GM21723 (cell line): ENCODE data around the gene GOLM1.

Experiments
- ATAC-seq: cut with Tn5 transposase; IDR thresholded peaks from one replicate; pipeline ENCODE4 v1.9.1; 2021; ENCODE audit warnings: mild to moderate bottlenecking, moderate library complexity; ENCODE audit not compliant: unreplicated experiment

GOLM1 gene

GRCh38 chr9:86046930-86047341, 52.4 kb downstream of the GOLM1 start:
- no peak for ATAC-seq

GRCh38 chr9:86046071-86046636, 53.2 kb downstream of the GOLM1 start:
- ATAC-seq: no peak

DNA sequence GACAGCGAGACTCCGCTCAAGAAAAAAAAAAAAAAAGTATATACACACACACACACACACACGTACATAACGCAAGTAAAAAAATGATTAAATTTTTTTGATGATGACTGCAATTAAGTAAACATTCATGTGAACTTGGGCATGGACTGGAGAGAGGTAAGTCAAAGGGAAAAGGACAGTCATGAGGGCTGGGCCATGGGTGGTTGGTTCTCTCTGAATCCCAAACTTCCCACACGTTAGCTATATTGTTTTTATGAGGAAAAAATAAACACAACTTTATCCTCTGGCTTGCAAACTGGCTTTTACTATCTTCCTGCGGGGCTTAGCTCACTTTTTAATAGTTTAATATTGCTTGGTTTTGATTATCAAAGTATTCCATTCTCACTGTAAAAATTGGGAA, 53.7 kb downstream of the GOLM1 start:
- no peak for ATAC-seq

DNA sequence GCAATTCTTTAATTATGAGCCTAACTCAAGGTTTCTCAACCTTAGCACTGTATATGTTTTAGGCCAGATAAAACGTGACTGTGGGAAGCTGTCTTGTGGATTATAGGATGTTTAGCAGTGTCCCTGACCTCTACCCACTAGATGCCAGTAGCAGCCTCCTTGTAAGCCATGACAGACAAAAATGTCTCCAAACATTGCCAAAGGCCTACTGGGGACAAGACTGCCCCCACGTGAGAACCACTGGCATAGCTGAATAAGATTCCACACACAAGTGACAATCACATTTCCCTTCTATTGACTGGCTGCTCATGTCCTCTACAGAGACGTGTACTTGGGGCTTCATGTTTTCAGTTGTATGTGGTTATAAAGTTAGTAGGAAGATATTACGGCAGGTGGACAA, 55.4 kb downstream of the GOLM1 start:
- no peak for ATAC-seq

- no peak for ATAC-seq
Measured at GRCh38 chr9:86043586-86043985, 55.8 kb downstream of the GOLM1 start.

- no peak for ATAC-seq
Measured at GRCh38 chr9:86042199-86042978, 57.0 kb downstream of the GOLM1 start.

DNA sequence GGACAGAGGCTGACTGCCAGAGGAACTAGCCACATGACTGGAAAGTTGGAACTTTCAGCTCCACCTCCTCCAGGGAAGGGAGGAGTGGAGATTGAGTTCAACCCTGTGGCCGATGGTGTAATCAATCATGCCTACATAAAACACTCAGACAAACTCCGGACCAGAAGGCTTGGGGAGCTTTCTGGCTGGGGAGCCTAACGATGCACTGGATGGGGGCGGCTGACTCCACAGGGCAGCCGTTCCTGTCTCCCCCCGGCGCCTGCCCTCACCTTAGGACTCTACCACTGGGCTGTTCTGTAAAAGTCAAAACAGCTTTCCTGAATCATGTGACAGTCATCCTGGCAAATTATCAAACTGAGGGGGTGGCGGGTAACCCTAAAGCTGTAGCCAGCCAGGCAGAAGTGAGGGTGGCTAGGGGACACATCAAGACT, 58.0 kb downstream of the GOLM1 start:
- ATAC-seq: no peak

- no peak for ATAC-seq
Measured at GRCh38 chr9:86040861-86041155, 58.5 kb downstream of the GOLM1 start.

DNA sequence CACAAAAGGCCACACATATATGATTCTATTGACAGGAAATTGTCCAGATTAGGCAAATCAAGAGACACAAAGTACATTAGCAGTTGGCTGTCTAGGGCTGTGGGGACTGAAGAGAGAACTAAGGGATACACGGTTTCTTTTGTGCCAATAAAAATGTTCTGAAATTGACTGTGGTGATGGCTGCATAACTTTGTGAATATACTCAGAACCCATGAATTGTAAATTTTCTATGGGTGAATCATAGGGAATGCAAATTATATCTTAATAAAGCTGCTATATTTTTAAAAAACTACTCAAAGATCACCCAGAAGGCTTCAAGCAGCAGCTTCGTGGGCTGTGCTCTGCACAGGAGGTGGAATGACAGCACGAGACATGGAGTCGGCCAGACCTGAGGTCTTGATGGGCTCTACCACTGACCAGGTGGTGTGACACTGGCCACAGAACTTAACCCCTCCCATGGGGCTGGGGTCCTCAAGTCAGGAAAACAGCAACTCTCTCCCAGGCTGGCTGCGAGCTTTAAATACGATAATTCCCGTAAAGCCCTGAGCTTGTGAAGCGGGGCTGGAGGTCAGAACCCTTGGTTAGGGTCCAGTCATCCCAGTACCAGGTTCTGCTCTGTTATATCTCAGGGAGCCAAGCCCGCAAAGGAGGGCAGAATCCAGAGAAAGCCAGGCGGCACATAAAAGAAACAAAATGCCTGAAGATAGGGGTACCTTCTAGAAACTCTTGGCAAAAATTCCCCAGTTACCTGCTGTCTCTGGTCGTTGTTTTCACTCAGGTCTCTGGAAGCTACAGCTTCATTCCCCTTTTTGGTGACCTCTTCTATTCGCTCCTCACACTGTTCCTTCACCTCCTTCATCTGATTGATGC, 59.1 kb downstream of the GOLM1 start:
- no peak for ATAC-seq

- ATAC-seq: no peak
Measured at GRCh38 chr9:86036555-86036954, 62.8 kb downstream of the GOLM1 start.

DNA sequence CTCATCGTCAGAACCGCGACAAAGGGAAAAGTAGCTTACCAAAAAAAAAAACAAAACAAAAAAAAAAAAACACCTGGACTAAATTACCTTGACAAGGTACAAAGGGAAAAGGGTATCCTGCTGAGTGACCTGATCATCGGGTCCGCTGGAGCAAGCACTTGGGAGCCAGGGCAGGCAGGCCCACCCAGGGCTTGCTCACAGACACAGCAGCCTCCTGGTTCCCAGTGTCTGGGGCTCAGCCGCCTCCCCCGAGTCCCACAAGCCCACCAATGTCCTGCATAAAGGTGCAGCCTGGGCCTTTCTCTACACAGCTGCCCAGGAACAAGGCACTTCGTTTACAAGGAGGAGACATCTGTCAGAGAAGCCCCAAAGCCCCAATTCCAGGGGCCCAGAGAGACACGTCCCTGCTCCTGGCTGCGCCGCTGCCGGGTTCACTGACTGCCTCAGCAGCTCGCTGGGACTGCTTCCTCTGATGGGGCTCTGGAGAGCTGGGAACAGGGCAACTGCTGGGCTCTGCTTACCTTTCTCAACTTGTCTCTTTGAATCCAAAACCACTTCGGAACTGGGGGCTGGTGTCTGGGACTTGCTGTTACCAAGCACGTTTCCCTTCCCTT, 63.4 kb downstream of the GOLM1 start:
- ATAC-seq: no peak

- ATAC-seq: no peak
Measured at GRCh38 chr9:86034863-86035734, 64.3 kb downstream of the GOLM1 start.

- no peak for ATAC-seq
Measured at GRCh38 chr9:86027767-86028166, 71.6 kb downstream of the GOLM1 start.

GRCh38 chr9:86022687-86023266, 76.6 kb downstream of the GOLM1 start:
- ATAC-seq: no peak

GRCh38 chr9:86021166-86021565, 78.2 kb downstream of the GOLM1 start:
- ATAC-seq: no peak

- no peak for ATAC-seq
Measured at GRCh38 chr9:86020731-86021130, 78.6 kb downstream of the GOLM1 start.

- ATAC-seq: no peak
Measured at GRCh38 chr9:86009133-86009532, 90.2 kb downstream of the GOLM1 start.

GRCh38 chr9:86005253-86005775, 94.0 kb downstream of the GOLM1 start:
- no peak for ATAC-seq

DNA sequence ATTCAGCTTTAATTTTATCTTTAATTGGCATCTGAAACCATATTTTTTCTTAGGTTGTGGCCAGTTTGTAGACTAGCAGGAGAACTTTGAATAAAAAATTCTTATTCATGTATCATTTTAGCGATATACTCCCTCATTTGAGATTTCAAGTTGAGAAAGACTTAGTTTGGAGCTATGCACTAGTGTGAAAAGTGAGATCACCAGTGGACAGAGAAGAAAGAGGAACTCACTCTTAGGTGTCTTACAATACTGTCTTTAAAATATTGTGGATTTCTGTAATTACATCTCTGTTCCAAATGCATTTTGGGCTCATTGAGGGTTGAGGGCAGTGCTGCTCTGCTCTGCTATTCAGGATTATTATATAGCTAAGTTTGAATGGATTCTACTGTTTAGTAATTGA, 103.8 kb downstream of the GOLM1 start:
- no peak for ATAC-seq

DNA sequence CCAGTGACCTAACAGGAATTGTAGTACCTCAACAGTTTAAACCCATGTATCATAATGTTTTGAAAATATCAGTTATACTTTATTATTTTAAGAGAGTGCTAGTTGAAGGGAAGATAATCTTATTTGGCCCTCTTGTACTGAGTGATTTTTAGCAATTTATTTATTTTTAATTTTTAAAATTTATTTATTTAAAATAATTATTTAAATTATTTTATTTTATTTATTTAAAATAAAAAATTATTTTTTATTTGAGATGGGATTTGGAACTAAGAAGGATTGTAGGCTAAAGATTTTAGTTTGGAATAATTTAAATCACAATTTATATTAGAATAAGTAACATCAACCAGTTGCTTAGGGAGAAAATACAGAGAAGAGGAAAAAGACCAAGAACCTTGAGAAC, 104.3 kb downstream of the GOLM1 start:
- no peak for ATAC-seq
